Measurements from ENCODE around the gene VPS13C. TPM values are rescaled to one million over a fixed set of nuclear protein-coding genes. Genes with fewer than 3 reads are reported as not detected.

VPS13C gene
- total RNA-seq, 1 donor = 117 TPM

DNA sequence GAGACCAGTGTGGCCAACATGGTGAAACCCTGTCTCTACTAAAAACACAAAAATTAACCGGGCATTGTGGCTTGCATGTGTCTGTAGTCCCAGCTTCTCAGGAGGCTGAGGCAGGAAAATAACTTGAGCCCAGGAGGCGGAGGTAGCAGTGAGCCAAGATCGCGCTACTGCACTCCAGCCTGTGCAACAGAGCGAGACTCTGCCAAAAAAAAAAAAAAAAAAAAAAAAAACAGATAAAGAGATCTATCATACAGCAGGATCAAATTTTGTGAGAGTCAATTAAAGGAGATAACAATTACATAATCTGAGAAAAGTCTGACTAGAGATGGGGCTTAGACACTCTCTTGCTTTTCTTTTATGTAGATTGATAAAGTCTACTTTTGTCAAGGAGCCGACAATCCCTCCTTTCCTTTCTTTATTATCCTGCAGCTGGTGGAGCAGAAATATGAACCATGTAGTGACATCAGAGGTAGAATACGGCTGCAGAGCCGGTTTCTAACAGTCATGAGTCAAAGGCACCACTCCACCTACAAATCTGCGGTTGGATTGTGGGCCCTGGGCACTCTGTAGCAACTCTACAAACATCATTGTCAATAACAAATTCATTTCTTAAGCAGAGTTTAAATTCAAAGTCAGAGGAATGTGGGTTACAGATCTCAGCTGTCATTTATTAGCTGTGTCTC, 15.5 kb upstream of the VPS13C start:
- no peak overlapping the region for H3K4me3 ChIP-seq (ENCODE audit: insufficient read depth, low read length)
- H3K4me1 ChIP-seq (ENCODE audit: insufficient read depth, low read length) = no peaks in the 10 kb centered on the region
- H3K36me3 ChIP-seq (ENCODE audit: insufficient read depth, low read length) = no peaks in the 10 kb centered on the region
- DNase-seq (ENCODE audit: insufficient read length, low spot score, missing footprints) = no peak
- H3K79me2 ChIP-seq (ENCODE audit: insufficient read depth, low read length) = no peaks in the 10 kb centered on the region
- no peak overlapping the region for H3K4me2 ChIP-seq (ENCODE audit: insufficient read depth, low read length)
- H4K20me1 ChIP-seq (ENCODE audit: insufficient read depth, low read length) = no peaks in the 10 kb centered on the region
- no peak overlapping the region for H3K27ac ChIP-seq (ENCODE audit: low read depth, low read length)
- TF ChIP-seq, protein P1, sequence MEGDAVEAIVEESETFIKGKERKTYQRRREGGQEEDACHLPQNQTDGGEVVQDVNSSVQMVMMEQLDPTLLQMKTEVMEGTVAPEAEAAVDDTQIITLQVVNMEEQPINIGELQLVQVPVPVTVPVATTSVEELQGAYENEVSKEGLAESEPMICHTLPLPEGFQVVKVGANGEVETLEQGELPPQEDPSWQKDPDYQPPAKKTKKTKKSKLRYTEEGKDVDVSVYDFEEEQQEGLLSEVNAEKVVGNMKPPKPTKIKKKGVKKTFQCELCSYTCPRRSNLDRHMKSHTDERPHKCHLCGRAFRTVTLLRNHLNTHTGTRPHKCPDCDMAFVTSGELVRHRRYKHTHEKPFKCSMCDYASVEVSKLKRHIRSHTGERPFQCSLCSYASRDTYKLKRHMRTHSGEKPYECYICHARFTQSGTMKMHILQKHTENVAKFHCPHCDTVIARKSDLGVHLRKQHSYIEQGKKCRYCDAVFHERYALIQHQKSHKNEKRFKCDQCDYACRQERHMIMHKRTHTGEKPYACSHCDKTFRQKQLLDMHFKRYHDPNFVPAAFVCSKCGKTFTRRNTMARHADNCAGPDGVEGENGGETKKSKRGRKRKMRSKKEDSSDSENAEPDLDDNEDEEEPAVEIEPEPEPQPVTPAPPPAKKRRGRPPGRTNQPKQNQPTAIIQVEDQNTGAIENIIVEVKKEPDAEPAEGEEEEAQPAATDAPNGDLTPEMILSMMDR (IDR thresholded peaks at IDR 0.05; ENCODE audit: extremely low read depth, low read depth, low read length) = no peak
- H3K9me3 ChIP-seq (ENCODE audit: low read depth, low read length) = no peaks in the 10 kb centered on the region
- peaks cover 15% of the 10 kb centered on the region for H3K27me3 ChIP-seq (ENCODE audit: insufficient read depth, low read length)
- H2AFZ ChIP-seq (ENCODE audit: low read length) = no peak overlapping the region

DNA sequence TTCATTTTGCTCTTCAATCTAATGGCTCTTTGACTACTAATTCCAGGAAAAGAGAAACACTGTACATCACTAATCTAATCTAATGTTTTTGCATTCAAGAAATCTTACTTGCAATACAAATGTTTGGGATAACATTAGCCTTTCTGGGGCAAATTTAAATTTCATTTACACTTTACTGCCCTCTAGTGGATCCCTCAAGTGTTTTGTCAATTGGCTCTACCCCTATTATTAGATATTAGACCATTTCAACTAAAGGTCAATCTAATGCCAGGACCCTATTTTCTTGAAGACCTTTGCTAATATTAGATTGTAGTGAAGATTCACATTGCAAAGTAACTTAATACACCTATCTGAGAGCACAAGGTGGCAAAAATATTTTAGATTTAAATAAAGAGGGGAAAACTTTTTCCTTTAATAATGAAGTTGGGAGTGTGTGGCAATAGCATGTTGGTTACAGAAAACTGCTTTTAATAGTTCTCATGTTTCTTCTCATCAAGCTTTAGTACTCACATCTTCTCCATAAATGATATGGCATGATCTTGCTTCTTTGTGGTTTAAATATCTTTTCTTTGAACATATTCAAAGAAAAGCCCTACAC, 11.6 kb upstream of the VPS13C start:
- H3K4me3 ChIP-seq (ENCODE audit: insufficient read depth, low read length) = no peak overlapping the region
- H3K36me3 ChIP-seq (ENCODE audit: insufficient read depth, low read length) = no peaks in the 10 kb centered on the region
- H2AFZ ChIP-seq (ENCODE audit: low read length) = no peak overlapping the region
- H3K4me2 ChIP-seq (ENCODE audit: insufficient read depth, low read length) = no peak overlapping the region
- peaks cover 32% of the 10 kb centered on the region for H3K27me3 ChIP-seq (ENCODE audit: insufficient read depth, low read length)
- peaks cover 9% of the 10 kb centered on the region for H3K4me1 ChIP-seq (ENCODE audit: insufficient read depth, low read length)
- no peaks in the 10 kb centered on the region for H4K20me1 ChIP-seq (ENCODE audit: insufficient read depth, low read length)
- TF ChIP-seq, protein P1 (IDR thresholded peaks at IDR 0.05; ENCODE audit: extremely low read depth, low read depth, low read length) = peak; percentile 71
- peak; percentile 87 for DNase-seq (ENCODE audit: insufficient read length, low spot score, missing footprints)
- no peaks in the 10 kb centered on the region for H3K9me3 ChIP-seq (ENCODE audit: low read depth, low read length)
- H3K27ac ChIP-seq (ENCODE audit: low read depth, low read length) = no peak overlapping the region
- H3K79me2 ChIP-seq (ENCODE audit: insufficient read depth, low read length) = no peaks in the 10 kb centered on the region

DNA sequence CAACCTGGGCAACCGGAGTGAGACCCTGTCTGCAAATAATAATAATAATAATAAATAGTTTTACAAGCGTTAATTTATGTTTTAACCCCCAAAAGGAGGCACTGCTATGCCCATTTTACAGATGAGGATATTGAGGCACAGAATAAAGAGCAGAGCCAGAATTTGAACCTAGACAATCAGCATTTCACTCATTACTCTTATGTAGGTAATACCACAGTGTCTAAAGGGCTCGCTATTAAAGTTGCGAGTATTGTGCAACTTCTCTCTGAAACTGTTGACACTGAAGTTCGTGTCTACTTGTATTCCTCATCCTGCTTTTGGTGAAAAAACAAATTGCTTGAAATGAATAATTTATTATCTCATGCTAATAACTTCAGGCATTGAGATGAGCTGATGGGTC, 9.3 kb upstream of the VPS13C start:
- DNase-seq (ENCODE audit: insufficient read length, low spot score, missing footprints) = no peak
- Histone ChIP-seq H3K79me2 (ENCODE audit: insufficient read depth, low read length) (no peaks in the 10 kb centered on the region), H3K4me2 (ENCODE audit: insufficient read depth, low read length) (no peak overlapping the region), H3K4me1 (ENCODE audit: insufficient read depth, low read length) (peaks cover 14% of the 10 kb centered on the region), H3K27ac (ENCODE audit: low read depth, low read length) (no peak overlapping the region), H3K9me3 (ENCODE audit: low read depth, low read length) (no peaks in the 10 kb centered on the region), H2AFZ (ENCODE audit: low read length) (no peak overlapping the region), H3K4me3 (ENCODE audit: insufficient read depth, low read length) (no peak overlapping the region), H3K27me3 (ENCODE audit: insufficient read depth, low read length) (peaks cover 42% of the 10 kb centered on the region), H4K20me1 (ENCODE audit: insufficient read depth, low read length) (no peaks in the 10 kb centered on the region), H3K36me3 (ENCODE audit: insufficient read depth, low read length) (no peaks in the 10 kb centered on the region)
- TF ChIP-seq, protein P1 (IDR thresholded peaks at IDR 0.05; ENCODE audit: extremely low read depth, low read depth, low read length) = no peak

DNA sequence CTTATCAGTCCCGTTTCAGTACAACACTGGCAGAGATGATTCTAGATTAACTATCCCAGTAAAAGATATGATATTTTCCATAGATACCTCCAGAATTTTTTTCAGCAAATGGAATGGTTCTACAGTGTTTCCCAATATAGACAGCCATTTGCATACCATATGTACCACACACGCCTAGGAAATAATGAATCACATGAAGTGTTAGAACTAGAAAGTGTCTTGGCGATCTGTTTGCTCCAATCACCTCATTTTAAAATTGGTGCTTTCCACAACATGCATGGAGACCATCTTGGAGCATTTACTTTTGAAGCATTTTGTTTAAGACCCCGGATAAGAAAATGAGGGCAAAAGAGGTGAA, 8.5 kb upstream of the VPS13C start:
- Histone ChIP-seq H4K20me1 (ENCODE audit: insufficient read depth, low read length) (no peaks in the 10 kb centered on the region), H3K4me2 (ENCODE audit: insufficient read depth, low read length) (peak overlapping the region; percentile 61), H3K4me3 (ENCODE audit: insufficient read depth, low read length) (peak overlapping the region; percentile 55), H3K27me3 (ENCODE audit: insufficient read depth, low read length) (peaks cover 39% of the 10 kb centered on the region), H3K27ac (ENCODE audit: low read depth, low read length) (no peak overlapping the region), H3K4me1 (ENCODE audit: insufficient read depth, low read length) (peaks cover 14% of the 10 kb centered on the region), H2AFZ (ENCODE audit: low read length) (no peak overlapping the region), H3K79me2 (ENCODE audit: insufficient read depth, low read length) (no peaks in the 10 kb centered on the region), H3K9me3 (ENCODE audit: low read depth, low read length) (no peaks in the 10 kb centered on the region), H3K36me3 (ENCODE audit: insufficient read depth, low read length) (no peaks in the 10 kb centered on the region)
- TF ChIP-seq, protein P1 (IDR thresholded peaks at IDR 0.05; ENCODE audit: extremely low read depth, low read depth, low read length) = no peak
- no peak for DNase-seq (ENCODE audit: insufficient read length, low spot score, missing footprints)
